IMR-90 (cell line): ENCODE data around the gene PPM1M. TPM values are rescaled to one million over a fixed set of nuclear protein-coding genes. Genes with fewer than 3 reads are reported as not detected.

ENCODE experiments used
- ATAC-seq: fragments of 200-7000 bp; cut with Tn5 transposase; 2 replicates; pipeline ENCODE4 v1.9.1; 2020; ENCODE audit warnings: low read depth, mild to moderate bottlenecking, moderate library complexity
- BruUV-seq: library from RNA; stranded (reverse); fragments of 400-500 nt; replicated peaks from 2 replicates; lab custom pipeline; 2021; lab: Mats Ljungman, UMichigan
- CTCF ChIA-PET: fragments of 300-600 bp; formaldehyde crosslinking; extraction: SDS; loops from one replicate; lab custom pipeline; 2021; ENCODE audit warnings: antibody characterized with exemption; lab: Yijun Ruan, JAX
- POLR2A ChIA-PET: fragments of 300-600 bp; sonication (Branson Sonifier 250); formaldehyde crosslinking; loops from one replicate; lab custom pipeline; 2022; ENCODE audit warnings: antibody characterized with exemption; ENCODE audit not compliant: unreplicated experiment; lab: Charles Lee
- DNase-seq: peaks from one replicate; pipeline ENCODE4 v3.0.0; 2013
- H2AFZ ChIP-seq: replicated peaks from 2 replicates; pipeline ENCODE3; 2013; ENCODE audit warnings: low read length, mild to moderate bottlenecking; ENCODE audit not compliant: poor library complexity
- H2AK5ac ChIP-seq: 2 replicates; pipeline ENCODE4 v1.6.1; 2013; ENCODE audit warnings: low read depth, low read length, inconsistent platforms
- H2AK9ac ChIP-seq: replicated peaks from 2 replicates; pipeline ENCODE3; 2013; ENCODE audit warnings: mild to moderate bottlenecking, low read depth, low read length, moderate library complexity; ENCODE audit not compliant: poor library complexity
- H2BK120ac ChIP-seq: 2 replicates; pipeline ENCODE4 v1.6.1; 2013; ENCODE audit warnings: low read depth, low read length, inconsistent platforms
- H2BK15ac ChIP-seq: 3 replicates; pipeline ENCODE4 v1.6.1; 2013; ENCODE audit warnings: low read depth, low read length, inconsistent platforms
- H2BK20ac ChIP-seq: 2 replicates; pipeline ENCODE4 v1.6.1; 2013; ENCODE audit warnings: low read depth, mild to moderate bottlenecking, inconsistent platforms, low read length, moderate library complexity
- H2BK5ac ChIP-seq: 2 replicates; pipeline ENCODE4 v1.6.1; 2013; ENCODE audit warnings: mild to moderate bottlenecking, low read depth, low read length, inconsistent platforms; ENCODE audit not compliant: poor library complexity, severe bottlenecking
- H3K14ac ChIP-seq: replicated peaks from 2 replicates; pipeline ENCODE4 v1.6.1; 2013; ENCODE audit warnings: low read depth, low read length, inconsistent platforms
- H3K18ac ChIP-seq: 2 replicates; pipeline ENCODE4 v1.6.1; 2013; ENCODE audit warnings: low read depth, low read length, control low read depth
- H3K23ac ChIP-seq: 2 replicates; pipeline ENCODE4 v1.6.1; 2013; ENCODE audit warnings: low read depth, low read length, inconsistent platforms
- H3K27ac ChIP-seq: 2 replicates; pipeline ENCODE4 v1.5.1; 2013; ENCODE audit warnings: mild to moderate bottlenecking, control low read depth, low read length; ENCODE audit not compliant: insufficient read depth
- H3K27me3 ChIP-seq: 2 replicates; pipeline ENCODE4 v1.6.1; 2013; ENCODE audit warnings: low read length; ENCODE audit not compliant: control insufficient read depth, insufficient read depth
- H3K36me3 ChIP-seq: 2 replicates; pipeline ENCODE4 v1.6.1; 2013; ENCODE audit warnings: low read length, mixed read lengths; ENCODE audit not compliant: control insufficient read depth, insufficient read depth
- H3K4ac ChIP-seq: 2 replicates; pipeline ENCODE4 v1.6.1; 2013; ENCODE audit warnings: low read depth, low read length, inconsistent platforms
- H3K4me1 ChIP-seq: 2 replicates; pipeline ENCODE4 v1.6.1; 2013; ENCODE audit warnings: low read length, mixed read lengths; ENCODE audit not compliant: control insufficient read depth, insufficient read depth
- H3K4me2 ChIP-seq: 2 replicates; pipeline ENCODE4 v1.6.1; 2013; ENCODE audit warnings: low read depth, mild to moderate bottlenecking, control low read depth, low read length, moderate library complexity
- H3K4me3 ChIP-seq: 2 replicates; pipeline ENCODE4 v1.5.1; 2013; ENCODE audit warnings: low read depth, mild to moderate bottlenecking, control low read depth, low read length, moderate library complexity; ENCODE audit not compliant: insufficient read depth
- H3K56ac ChIP-seq: 2 replicates; pipeline ENCODE4 v1.6.1; 2013; ENCODE audit warnings: low read length, inconsistent platforms; ENCODE audit not compliant: insufficient read depth; ENCODE audit errors: extremely low read depth
- H3K79me1 ChIP-seq, 2 experiments: 2 replicates each; pipeline ENCODE4 v1.6.1; 2013; ENCODE audit warnings: low read length in 2 of 2, inconsistent platforms in 1 of 2, low read depth in 1 of 2
- H3K9ac ChIP-seq: 2 replicates; pipeline ENCODE4 v1.6.1; 2013; ENCODE audit warnings: low read depth, low read length, control low read depth
- H3K9me1 ChIP-seq: 2 replicates; pipeline ENCODE4 v1.6.1; 2013; ENCODE audit warnings: low read length, inconsistent platforms; ENCODE audit not compliant: insufficient read depth
- H3K9me3 ChIP-seq: 2 replicates; pipeline ENCODE4 v1.6.1; 2013; ENCODE audit warnings: low read length; ENCODE audit not compliant: control insufficient read depth, insufficient read depth
- H4K20me1 ChIP-seq: 2 replicates; pipeline ENCODE4 v1.6.1; 2013; ENCODE audit warnings: low read length, inconsistent platforms; ENCODE audit not compliant: insufficient read depth
- H4K5ac ChIP-seq: 2 replicates; pipeline ENCODE4 v1.6.1; 2013; ENCODE audit warnings: mild to moderate bottlenecking, low read depth, low read length, control low read depth
- H4K8ac ChIP-seq, 2 experiments: 2 replicates each; pipeline ENCODE4 v1.6.1; 2013; ENCODE audit warnings: low read depth in 2 of 2, low read length in 2 of 2, control low read depth in 1 of 2, inconsistent platforms in 1 of 2
- H4K91ac ChIP-seq: 2 replicates; pipeline ENCODE4 v1.6.1; 2013; ENCODE audit warnings: low read depth, low read length, inconsistent platforms; ENCODE audit not compliant: insufficient read depth
- BHLHE40 ChIP-seq: fragments of 150-350 bp; IDR thresholded peaks from 2 replicates; pipeline ENCODE4 v1.6.1; 2016; ENCODE audit warnings: mild to moderate bottlenecking, low read depth, low read length
- CEBPB ChIP-seq: IDR thresholded peaks from 2 replicates; pipeline ENCODE4 v1.6.1; 2012; ENCODE audit warnings: low read depth, low read length, improper control_type of control experiment
- ELK1 ChIP-seq: fragments of 150-350 bp; IDR thresholded peaks from 2 replicates; pipeline ENCODE4 v1.6.1; 2016; ENCODE audit warnings: low read depth, mild to moderate bottlenecking, low read length, moderate library complexity, borderline replicate concordance
- FOS ChIP-seq: fragments of 150-350 bp; IDR thresholded peaks from 2 replicates; pipeline ENCODE4 v1.6.1; 2016; ENCODE audit warnings: low read depth, low read length
- WGBS, 2 experiments: methylation state at CpG; one replicate each; pipeline versions ENCODE4 v1.1.5 to v1.1.7; 2013; ENCODE audit warnings: missing lambda C conversion rate in 2 of 2; ENCODE audit not compliant: insufficient read length in 1 of 2; ENCODE audit errors: extremely low coverage in 2 of 2; 5-methylcytosine and 5-hydroxymethylcytosine counted together
- dilution Hi-C: fragments of 300-500 bp; cut with HindIII; formaldehyde crosslinking; loops from one replicate; pipeline ENCODE4 v1.14.3; 2018; ENCODE audit warnings: low sequenced_read_pairs; ENCODE audit not compliant: unreplicated experiment
- in situ Hi-C: fragments of 300-500 bp; cut with MboI; formaldehyde crosslinking; loops from 3 replicates; pipeline ENCODE4 v1.14.3; 2019; ENCODE audit warnings: low sequenced_read_pairs, inconsistent platforms, mixed read lengths
- intact Hi-C: fragments of 100-400 bp; cut with micrococcal nuclease; formaldehyde crosslinking; loops from 2 replicates; pipeline ENCODE4 v1.10.0; 2022
- polyA plus RNA-seq, 3 experiments: library from polyadenylated mRNA; depleted of rRNA; stranded (reverse); fragments of >200 nt; gene quantifications; 2 replicates each; pipeline ENCODE4 v1.2.3, GENCODE V29; 2012; ENCODE audit warnings: low replicate concordance in 1 of 3
- total RNA-seq: library from RNA; depleted of rRNA; stranded (reverse); fragments of >200 nt; gene quantifications from 2 replicates; pipeline ENCODE4 v1.2.3, GENCODE V29; 2012

The PPM1M gene
- total and polyA plus RNA-seq, 2 of the 4 experiments (the other 2 are of a cell fraction): 12.2 to 18.1 TPM

GRCh38 chr3:52225452-52226228 lies 19.9 kb upstream of the PPM1M start, which contains the start of gene TLR9:
TSS of gene TLR9 (minus strand) at chr3:52225645. CDS start at chr3:52225529, 116 bp downstream.
- no peak for DNase-seq
- dilution Hi-C loops (no loop called here), intact Hi-C loops (no loop called here), in situ Hi-C loops (no loop called here)
- BruUV-seq: no TSS peak
- H3K9me3 ChIP-seq: no peaks in the 10 kb centered on the region
- no peak within 1 kb of the TSS for H4K91ac ChIP-seq
- H3K4ac ChIP-seq: no peak within 1 kb of the TSS
- no peaks in the 10 kb centered on the region for H3K9me1 ChIP-seq
- no peak within 1 kb of the TSS for H2AFZ ChIP-seq
- no peak within 1 kb of the TSS for H3K27ac ChIP-seq
- no peak within 1 kb of the TSS for H2BK5ac ChIP-seq
- ChIA-PET POLR2A (no interaction called here), CTCF (interaction anchor here (0.9 to 1.3 kb wide), 2 partner anchors 11 to 114 kb away, joined by 4 read pairs; no protein-coding TSS in a partner anchor)
- H3K36me3 ChIP-seq: peaks cover 26% of the 10 kb centered on the region
- H3K4me3 ChIP-seq: no peak within 1 kb of the TSS
- peaks cover 4% of the 10 kb centered on the region; the same call in 1 of the 2 replicates for H4K20me1 ChIP-seq
- H2BK15ac ChIP-seq: no peak within 1 kb of the TSS
- no peak within 1 kb of the TSS for H3K14ac ChIP-seq
- H3K23ac ChIP-seq: no peak within 1 kb of the TSS
- H3K56ac ChIP-seq: no peak within 1 kb of the TSS
- no peak within 1 kb of the TSS for H2AK5ac ChIP-seq
- no peak within 1 kb of the TSS for H3K9ac ChIP-seq
- H3K79me1 ChIP-seq: peaks cover 1 to 5% of the 10 kb centered on the region in 2 experiments; a peak in 3 of 4 replicates
- no peak for ATAC-seq
- TF ChIP-seq FOS (no peak), ELK1 (no peak), CEBPB (no peak), BHLHE40 (no peak)
- no peak within 1 kb of the TSS for H2BK120ac ChIP-seq
- WGBS, 2 experiments: 85% methylated on average over 4 of the region's 9 CpGs; no CpG with 5 or more reads in 1 of the 2 experiments
- no peaks in the 10 kb centered on the region for H3K27me3 ChIP-seq
- no peak within 1 kb of the TSS for H3K18ac ChIP-seq
- no peak within 1 kb of the TSS for H3K4me2 ChIP-seq
- no peak within 1 kb of the TSS for H2BK20ac ChIP-seq
- no peak within 1 kb of the TSS for H2AK9ac ChIP-seq
- no peak within 1 kb of the TSS for H4K5ac ChIP-seq
- no peaks in the 10 kb centered on the region for H3K4me1 ChIP-seq
- H4K8ac ChIP-seq: no peak within 1 kb of the TSS
